ENCODE results near the gene VMP1.

- peak; percentile 88 to 92 for TF ChIP-seq POLR2A (IDR thresholded peaks at IDR 0.05)
- TF ChIP-seq CTCF (IDR thresholded peaks at IDR 0.05), result no peak
Measured at GRCh38 chr17:59837308-59838051, 130.0 kb downstream of the VMP1 start.
